ENCODE measurements around the gene THSD7A.

DNA sequence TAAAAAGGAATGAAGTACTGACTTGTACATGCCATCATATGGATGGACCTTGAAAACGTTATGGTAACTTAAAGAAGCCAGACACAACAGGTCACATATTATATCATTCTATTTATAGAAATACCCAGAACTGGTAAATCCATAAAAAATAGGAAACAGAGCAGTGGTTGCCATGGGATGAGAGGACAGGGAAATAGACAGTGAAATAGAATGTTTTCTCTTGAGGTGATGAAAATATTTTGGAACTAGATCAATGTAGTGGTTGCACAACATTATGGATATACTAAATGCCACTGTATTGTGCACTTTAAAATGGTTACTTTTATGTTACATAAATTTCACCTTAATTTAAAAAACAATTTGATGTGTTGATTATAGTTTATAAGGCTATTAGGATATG, 318.5 kb downstream of the THSD7A start:
- TF ChIP-seq, protein P1, sequence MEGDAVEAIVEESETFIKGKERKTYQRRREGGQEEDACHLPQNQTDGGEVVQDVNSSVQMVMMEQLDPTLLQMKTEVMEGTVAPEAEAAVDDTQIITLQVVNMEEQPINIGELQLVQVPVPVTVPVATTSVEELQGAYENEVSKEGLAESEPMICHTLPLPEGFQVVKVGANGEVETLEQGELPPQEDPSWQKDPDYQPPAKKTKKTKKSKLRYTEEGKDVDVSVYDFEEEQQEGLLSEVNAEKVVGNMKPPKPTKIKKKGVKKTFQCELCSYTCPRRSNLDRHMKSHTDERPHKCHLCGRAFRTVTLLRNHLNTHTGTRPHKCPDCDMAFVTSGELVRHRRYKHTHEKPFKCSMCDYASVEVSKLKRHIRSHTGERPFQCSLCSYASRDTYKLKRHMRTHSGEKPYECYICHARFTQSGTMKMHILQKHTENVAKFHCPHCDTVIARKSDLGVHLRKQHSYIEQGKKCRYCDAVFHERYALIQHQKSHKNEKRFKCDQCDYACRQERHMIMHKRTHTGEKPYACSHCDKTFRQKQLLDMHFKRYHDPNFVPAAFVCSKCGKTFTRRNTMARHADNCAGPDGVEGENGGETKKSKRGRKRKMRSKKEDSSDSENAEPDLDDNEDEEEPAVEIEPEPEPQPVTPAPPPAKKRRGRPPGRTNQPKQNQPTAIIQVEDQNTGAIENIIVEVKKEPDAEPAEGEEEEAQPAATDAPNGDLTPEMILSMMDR (IDR thresholded peaks at IDR 0.05) = no peak
- TF ChIP-seq POLR2A (IDR thresholded peaks at IDR 0.05) = no peak

Measured in heart left ventricle (tissue), 13 donors.